Measurements from ENCODE around the gene RNF166. TPM values are rescaled to one million over a fixed set of nuclear protein-coding genes. Genes with fewer than 3 reads are reported as not detected.

The RNF166 gene
- total RNA-seq, 2 experiments from 2014 or later: 144 to 166 TPM

DNA sequence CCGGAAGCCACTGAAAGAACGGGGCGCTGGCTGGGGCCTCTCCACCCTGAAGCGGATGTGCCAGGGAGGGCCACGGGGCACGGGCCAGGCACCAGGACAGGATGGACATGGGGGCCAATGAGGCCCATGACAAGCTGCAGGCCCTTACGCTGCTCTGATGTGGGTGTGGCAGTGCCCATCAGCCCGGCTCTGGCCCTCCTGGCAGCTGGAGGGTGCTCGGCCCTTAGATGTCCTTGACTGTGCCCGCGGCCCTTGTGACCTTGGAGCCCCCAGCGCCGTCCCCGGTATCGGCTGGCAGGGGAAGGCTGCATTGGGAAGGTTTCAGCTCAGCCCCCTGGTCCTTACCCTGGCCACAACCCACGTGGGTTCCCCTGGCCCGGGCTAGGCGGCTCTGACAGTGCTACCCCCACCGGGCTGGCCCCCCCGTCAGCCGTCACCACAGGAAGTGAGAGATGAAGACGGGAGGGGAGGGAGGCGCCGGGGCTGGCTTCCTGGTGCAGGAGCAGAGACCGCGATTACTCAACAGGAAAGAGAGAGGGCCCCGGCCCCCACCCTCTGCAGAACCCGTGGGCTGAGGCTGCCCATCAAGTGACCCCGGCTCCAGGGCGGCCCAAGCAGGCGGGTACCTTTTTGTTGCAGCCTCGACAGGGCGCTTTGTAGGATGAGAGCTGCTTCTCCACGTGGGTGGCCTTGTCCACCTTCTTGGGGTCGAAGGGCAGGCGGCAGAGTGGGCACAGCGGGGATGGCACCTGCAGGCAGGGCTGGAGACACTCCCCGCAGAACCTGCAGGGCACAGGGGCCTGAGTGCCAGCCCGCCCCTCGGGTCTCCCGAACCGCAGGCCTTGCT is 5.3 kb downstream of the RNF166 start:
- ChIA-PET CTCF (interaction anchor here (0.8 to 4.2 kb wide), 8 partner anchors 9 to 111 kb away, joined by 3 to 28 read pairs (median 4); no protein-coding TSS in a partner anchor), POLR2A (interaction anchor here (0.9 to 5.9 kb wide), 13 partner anchors 8 to 140 kb away, joined by 3 to 38 read pairs (median 5); partner anchors contain the start of genes APRT, CYBA, MVD and SNAI3)
- peak overlapping the region; percentile 100 for H3K27ac Mint-ChIP-seq
- H3K4me1 Mint-ChIP-seq (ENCODE audit: low read depth): peaks cover 64% of the 10 kb centered on the region
- no peaks in the 10 kb centered on the region for H3K9me3 Mint-ChIP-seq (ENCODE audit: insufficient read depth)
- H3K27me3 Mint-ChIP-seq (ENCODE audit: low read depth): no peaks in the 10 kb centered on the region
- ATAC-seq (peak; percentile 71), DNase-seq (peak; percentile 98)
- peak overlapping the region; percentile 99 for H3K4me3 Mint-ChIP-seq
- H3K36me3 Mint-ChIP-seq (ENCODE audit: low read depth): peaks cover 60% of the 10 kb centered on the region

DNA sequence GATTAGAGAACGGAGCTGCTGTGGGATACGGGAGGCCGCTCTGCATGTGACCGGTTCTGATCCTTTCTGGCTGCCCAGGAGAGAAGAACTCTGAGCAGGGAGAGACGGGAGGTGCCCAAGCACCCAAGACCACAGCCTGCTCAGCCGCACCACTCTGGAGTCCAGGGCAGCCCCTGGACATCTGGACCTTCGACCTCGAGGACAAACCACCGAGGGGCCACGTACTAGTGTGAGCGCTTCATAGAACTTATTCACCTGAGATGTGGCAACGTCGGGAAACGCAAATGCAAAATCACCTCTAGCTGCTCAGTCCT is 5.9 kb downstream of the RNF166 start:
- peaks cover 62% of the 10 kb centered on the region for H3K4me1 Mint-ChIP-seq (ENCODE audit: low read depth)
- H3K9me3 Mint-ChIP-seq (ENCODE audit: insufficient read depth): no peaks in the 10 kb centered on the region
- ATAC-seq: no peak
- POLR2A ChIA-PET: interaction anchor here (0.9 to 5.9 kb wide), 7 partner anchors 8 to 112 kb away, joined by 3 to 38 read pairs (median 8); partner anchors contain the start of genes APRT, CYBA and SNAI3
- H3K36me3 Mint-ChIP-seq (ENCODE audit: low read depth): peaks cover 61% of the 10 kb centered on the region
- no peaks in the 10 kb centered on the region for H3K27me3 Mint-ChIP-seq (ENCODE audit: low read depth)
- DNase-seq: no peak
- CTCF ChIA-PET: interaction anchor here (0.8 to 4.2 kb wide), 7 partner anchors 8 to 112 kb away, joined by 3 to 28 read pairs (median 3); no protein-coding TSS in a partner anchor
- peak overlapping the region; percentile 99 for H3K4me3 Mint-ChIP-seq
- peak overlapping the region; percentile 100 for H3K27ac Mint-ChIP-seq

DNA sequence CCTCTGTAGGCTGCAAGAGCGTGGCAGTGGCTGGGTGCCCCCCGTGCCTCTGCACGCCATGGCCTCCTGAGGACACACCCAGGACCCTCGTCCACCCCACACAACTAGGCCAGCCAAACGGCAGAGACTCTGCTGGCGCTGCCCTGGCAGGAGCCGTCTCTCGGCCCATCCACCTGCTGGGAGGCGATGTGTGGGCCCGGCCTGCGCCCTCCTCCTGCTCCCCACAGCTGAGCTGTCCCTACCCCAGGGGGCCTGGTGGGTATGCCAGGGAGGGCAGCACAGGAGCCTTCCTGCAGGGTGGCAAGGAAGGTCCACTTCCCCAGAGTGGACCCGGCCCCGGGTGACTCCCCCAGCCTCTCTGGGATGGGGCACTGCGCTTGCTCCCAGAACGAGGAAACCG is 7.0 kb downstream of the RNF166 start:
- Mint-ChIP-seq H3K36me3 (ENCODE audit: low read depth) (peaks cover 61% of the 10 kb centered on the region), H3K9me3 (ENCODE audit: insufficient read depth) (no peaks in the 10 kb centered on the region), H3K4me3 (no peak overlapping the region), H3K4me1 (ENCODE audit: low read depth) (peaks cover 54% of the 10 kb centered on the region), H3K27me3 (ENCODE audit: low read depth) (no peaks in the 10 kb centered on the region), H3K27ac (no peak overlapping the region)
- POLR2A ChIA-PET: no interaction called here
- CTCF ChIA-PET: interaction anchor here (1.3 kb wide), 1 partner anchor 70 kb away, joined by 3 read pairs; no protein-coding TSS in a partner anchor
- no peak for DNase-seq
- no peak for ATAC-seq

DNA sequence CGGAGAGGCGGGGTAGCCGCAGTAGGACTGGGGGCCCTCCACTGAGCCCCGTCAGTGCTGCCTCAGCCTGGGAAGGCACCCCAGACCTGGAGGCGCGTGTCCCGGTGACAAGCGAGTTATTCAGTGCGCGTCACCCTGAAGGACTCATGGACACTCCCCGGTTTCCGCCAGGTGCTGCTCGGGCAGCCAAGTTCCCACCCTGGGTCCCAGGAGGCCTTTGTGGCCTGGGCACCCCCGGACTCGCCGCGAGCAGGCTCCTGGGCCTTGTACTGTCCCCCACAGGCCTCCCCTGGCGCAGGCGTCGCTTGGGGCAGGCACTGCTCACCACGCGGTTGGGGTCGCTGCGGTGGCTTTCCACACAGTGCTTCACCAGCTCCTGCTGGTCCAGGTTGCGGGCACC is 7.6 kb downstream of the RNF166 start:
- Mint-ChIP-seq H3K27ac (peak overlapping the region; percentile 68), H3K27me3 (ENCODE audit: low read depth) (no peaks in the 10 kb centered on the region), H3K4me3 (no peak overlapping the region), H3K36me3 (ENCODE audit: low read depth) (peaks cover 56% of the 10 kb centered on the region), H3K4me1 (ENCODE audit: low read depth) (peaks cover 52% of the 10 kb centered on the region), H3K9me3 (ENCODE audit: insufficient read depth) (no peaks in the 10 kb centered on the region)
- DNase-seq (no peak), ATAC-seq (no peak)
- CTCF ChIA-PET: interaction anchor here (0.8 to 1.3 kb wide), 3 partner anchors 14 to 79 kb away, joined by 3 to 4 read pairs (median 3); no protein-coding TSS in a partner anchor
- POLR2A ChIA-PET: no interaction called here

DNA sequence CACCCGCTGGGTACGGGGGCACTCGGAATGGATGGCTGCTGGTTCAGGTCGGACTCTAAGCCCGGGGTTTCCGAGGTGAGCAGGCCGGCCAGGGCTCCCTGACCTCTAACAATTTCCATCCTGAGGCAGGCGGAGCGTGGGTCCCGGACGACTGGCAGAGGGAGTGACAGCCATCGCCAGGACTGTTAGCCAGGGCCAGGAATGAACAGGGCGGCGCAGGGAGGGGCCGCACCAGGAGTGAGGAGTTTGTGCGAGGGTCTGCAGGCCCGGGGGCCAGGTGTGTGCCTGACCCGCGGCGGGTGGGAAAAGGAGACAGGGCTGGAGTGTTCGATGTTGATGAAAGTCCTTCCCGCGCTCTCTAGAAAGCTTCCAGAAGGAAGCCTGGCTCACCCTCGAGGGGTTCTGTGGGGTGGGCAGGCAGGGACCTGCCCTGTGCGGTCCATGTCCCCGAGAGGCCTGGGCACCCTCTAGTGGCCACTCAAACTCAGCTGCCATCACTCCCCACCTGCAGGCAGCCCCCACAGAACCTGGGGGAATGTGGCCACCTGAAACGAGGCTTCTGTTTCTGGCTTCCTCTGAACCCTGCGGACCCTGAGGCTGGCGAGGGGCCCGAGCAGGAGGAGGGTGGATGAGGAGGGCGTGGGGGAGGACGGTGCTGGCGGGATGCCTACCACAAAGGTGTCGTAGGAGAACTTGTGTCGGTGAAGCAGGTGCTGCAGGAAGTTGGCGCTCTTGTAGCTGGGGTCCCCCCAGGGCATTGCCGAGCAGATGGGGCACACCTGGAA is 8.2 kb downstream of the RNF166 start:
- no peak overlapping the region for H3K4me3 Mint-ChIP-seq
- H3K36me3 Mint-ChIP-seq (ENCODE audit: low read depth): peaks cover 51% of the 10 kb centered on the region
- CTCF ChIA-PET: interaction anchor here (0.8 to 1.3 kb wide), 3 partner anchors 13 to 78 kb away, joined by 3 to 4 read pairs (median 3); no protein-coding TSS in a partner anchor
- H3K9me3 Mint-ChIP-seq (ENCODE audit: insufficient read depth): no peaks in the 10 kb centered on the region
- ATAC-seq (no peak), DNase-seq (peak; percentile 49)
- peaks cover 53% of the 10 kb centered on the region for H3K4me1 Mint-ChIP-seq (ENCODE audit: low read depth)
- POLR2A ChIA-PET: no interaction called here
- no peaks in the 10 kb centered on the region for H3K27me3 Mint-ChIP-seq (ENCODE audit: low read depth)
- H3K27ac Mint-ChIP-seq: peak overlapping the region; percentile 68

DNA sequence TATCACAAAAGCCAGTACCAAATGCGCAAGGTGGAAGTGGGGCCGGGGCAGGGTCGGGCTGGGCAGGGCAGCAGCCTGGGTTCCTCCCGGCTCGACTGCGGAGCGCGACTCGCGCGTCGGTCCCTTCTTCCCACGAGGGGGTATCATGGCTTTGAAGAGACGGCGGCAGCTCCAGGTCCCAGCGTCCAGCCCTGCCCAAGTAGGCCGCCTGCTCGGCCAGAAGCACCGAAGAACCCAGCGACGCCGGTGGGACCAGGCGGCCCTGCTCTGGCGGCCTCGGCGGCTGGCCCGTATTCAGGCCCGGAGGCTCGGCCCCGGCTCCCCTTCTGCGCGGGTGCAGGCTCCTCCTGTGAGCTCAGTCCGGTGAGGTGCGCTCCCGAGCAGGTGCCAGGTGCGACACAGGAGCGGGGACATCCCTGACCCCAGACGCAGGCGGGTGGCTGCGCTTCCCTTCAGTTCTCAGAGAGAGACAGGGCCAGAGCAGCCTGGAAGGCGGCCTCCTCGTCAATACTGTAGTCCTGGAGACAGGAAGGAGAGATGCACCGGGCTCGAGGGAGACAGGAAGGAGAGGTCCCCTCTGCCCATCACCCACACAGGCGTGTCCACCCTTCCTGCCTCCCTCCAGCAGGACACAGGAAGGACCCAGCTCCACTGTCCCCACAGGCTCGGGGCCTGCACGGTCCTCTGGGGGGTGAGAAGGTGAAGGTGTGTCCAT is 8.9 kb downstream of the RNF166 start:
- H3K27me3 Mint-ChIP-seq (ENCODE audit: low read depth): no peaks in the 10 kb centered on the region
- peaks cover 55% of the 10 kb centered on the region for H3K4me1 Mint-ChIP-seq (ENCODE audit: low read depth)
- peaks cover 44% of the 10 kb centered on the region for H3K36me3 Mint-ChIP-seq (ENCODE audit: low read depth)
- H3K4me3 Mint-ChIP-seq: no peak overlapping the region
- ChIA-PET CTCF (interaction anchor here (1.2 kb wide), 1 partner anchor 12 kb away, joined by 4 read pairs; no protein-coding TSS in a partner anchor), POLR2A (no interaction called here)
- no peak for DNase-seq
- H3K9me3 Mint-ChIP-seq (ENCODE audit: insufficient read depth): no peaks in the 10 kb centered on the region
- H3K27ac Mint-ChIP-seq: peak overlapping the region; percentile 68
- ATAC-seq: no peak

DNA sequence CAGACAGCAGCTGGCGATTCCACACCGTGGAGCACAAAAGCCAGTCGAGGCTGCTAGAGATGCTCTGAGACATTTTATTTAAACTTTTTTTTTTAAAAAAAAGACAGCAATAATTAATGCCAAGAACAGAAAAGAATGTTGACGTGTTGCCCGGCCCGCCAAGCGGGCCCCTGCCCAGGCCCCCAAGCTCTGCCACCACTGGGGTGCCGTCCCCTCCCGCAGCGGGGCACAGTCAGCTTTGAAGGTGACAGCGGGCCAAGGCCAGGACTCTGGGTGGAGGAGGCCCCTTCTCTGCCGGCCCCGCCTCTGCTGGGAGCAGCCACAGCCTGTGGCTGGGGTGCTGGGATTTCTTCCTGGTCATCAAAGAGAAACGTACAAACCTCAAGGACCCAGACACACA is 9.8 kb downstream of the RNF166 start:
- ATAC-seq (no peak), DNase-seq (no peak)
- POLR2A ChIA-PET: no interaction called here
- Mint-ChIP-seq H3K4me1 (ENCODE audit: low read depth) (peaks cover 60% of the 10 kb centered on the region), H3K9me3 (ENCODE audit: insufficient read depth) (no peaks in the 10 kb centered on the region), H3K27ac (peak overlapping the region; percentile 49), H3K27me3 (ENCODE audit: low read depth) (no peaks in the 10 kb centered on the region), H3K36me3 (ENCODE audit: low read depth) (peaks cover 37% of the 10 kb centered on the region), H3K4me3 (no peak overlapping the region)
- CTCF ChIA-PET: no interaction called here

DNA sequence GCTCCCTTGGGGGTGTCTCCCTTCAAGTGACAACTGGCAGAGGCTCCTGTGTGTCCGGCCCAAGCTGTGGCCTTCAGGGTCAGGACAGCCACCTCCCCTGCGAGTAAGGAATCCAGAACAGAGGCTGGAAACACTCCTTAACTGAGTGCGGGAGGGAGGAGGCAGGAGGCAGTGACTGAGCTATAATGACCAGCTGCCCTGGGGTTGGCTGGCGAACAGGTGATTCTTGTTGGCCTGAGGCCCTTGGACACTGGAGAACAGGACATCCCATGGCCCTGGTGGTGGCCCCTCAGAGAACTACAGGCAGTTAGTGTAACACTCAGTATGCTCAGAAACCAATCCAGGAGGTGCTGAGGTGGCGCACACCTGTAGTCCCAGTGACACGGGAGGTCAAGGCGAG is 10.5 kb downstream of the RNF166 start:
- H3K27ac Mint-ChIP-seq: peak overlapping the region; percentile 61
- H3K27me3 Mint-ChIP-seq (ENCODE audit: low read depth): no peaks in the 10 kb centered on the region
- no peaks in the 10 kb centered on the region for H3K9me3 Mint-ChIP-seq (ENCODE audit: insufficient read depth)
- H3K36me3 Mint-ChIP-seq (ENCODE audit: low read depth): peaks cover 32% of the 10 kb centered on the region
- no peak overlapping the region for H3K4me3 Mint-ChIP-seq
- peaks cover 64% of the 10 kb centered on the region for H3K4me1 Mint-ChIP-seq (ENCODE audit: low read depth)
- no peak for DNase-seq
- no peak for ATAC-seq
- ChIA-PET CTCF (no interaction called here), POLR2A (no interaction called here)

DNA sequence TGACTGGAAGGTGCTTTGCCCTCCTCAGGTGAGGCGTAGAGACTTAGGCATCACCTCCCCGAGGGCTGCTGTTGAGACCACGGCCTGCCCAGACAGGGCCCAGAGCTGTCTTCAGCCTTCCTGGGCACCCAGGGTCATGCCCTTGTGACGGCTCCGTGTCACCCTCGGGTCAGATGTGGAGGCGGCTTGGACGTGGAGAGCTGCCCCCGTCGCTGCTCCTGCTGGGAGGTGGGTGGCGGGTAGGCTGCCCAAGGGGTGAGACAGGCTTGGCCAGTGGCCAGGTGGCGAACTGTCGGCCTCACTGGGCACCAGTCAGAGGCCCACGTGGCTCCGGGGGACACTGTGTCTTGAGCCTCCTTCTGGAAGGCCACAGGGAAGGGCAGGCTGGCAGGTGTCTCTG is 11.0 kb downstream of the RNF166 start:
- ATAC-seq (no peak), DNase-seq (no peak)
- Mint-ChIP-seq H3K9me3 (ENCODE audit: insufficient read depth) (no peaks in the 10 kb centered on the region), H3K27me3 (ENCODE audit: low read depth) (no peaks in the 10 kb centered on the region), H3K4me1 (ENCODE audit: low read depth) (peaks cover 64% of the 10 kb centered on the region), H3K36me3 (ENCODE audit: low read depth) (peaks cover 27% of the 10 kb centered on the region), H3K4me3 (no peak overlapping the region), H3K27ac (peak overlapping the region; percentile 61)
- POLR2A ChIA-PET: no interaction called here
- CTCF ChIA-PET: interaction anchor here (0.6 kb wide), 1 partner anchor 13 kb away, joined by 3 read pairs; no protein-coding TSS in a partner anchor

DNA sequence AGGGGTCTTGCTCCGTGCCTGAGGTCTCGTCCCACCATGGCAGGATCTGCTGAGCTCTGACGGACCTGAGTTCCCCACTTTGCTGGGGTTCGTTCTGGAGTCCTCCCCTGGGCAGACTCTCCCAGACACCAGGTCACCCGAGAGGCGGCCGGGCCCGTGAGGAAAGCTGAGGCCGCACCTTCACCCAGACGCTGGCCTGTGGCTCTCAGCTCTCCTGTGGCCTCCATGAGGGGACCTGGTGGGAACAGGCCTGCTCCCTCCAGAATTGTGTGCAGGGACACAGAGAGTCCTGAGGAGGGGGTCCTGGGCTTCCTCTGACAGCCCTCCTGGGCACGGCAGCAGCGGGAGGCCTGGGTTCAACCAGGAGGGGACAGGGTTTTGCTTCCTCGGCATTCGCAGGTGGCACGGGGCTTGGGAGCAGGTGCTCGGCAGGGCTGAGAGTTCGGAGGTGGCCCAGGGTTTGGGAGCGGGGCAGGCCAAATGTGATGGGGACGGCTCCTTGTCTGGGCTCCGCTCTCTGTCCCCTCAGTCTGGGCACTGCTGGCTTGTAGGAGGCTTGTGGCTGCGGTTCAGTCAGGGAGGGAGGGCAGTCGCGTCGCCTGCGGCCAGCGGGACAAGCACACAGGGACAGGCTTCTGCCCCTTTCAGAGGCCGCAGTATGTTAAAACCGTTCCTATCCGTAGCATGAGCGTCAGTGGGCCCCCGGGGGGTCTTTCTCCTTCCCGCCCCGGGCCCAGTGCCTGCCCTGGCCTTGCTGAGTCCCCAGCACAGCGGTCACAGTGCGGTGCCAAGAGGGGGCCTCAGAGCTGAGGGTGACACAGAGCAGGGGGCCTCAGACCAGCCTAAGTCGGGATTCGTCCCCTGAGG is 11.8 kb downstream of the RNF166 start:
- ChIA-PET POLR2A (no interaction called here), CTCF (interaction anchor here (0.6 kb wide), 1 partner anchor 13 kb away, joined by 3 read pairs; no protein-coding TSS in a partner anchor)
- no peaks in the 10 kb centered on the region for H3K27me3 Mint-ChIP-seq (ENCODE audit: low read depth)
- DNase-seq (no peak), ATAC-seq (no peak)
- H3K4me1 Mint-ChIP-seq (ENCODE audit: low read depth): peaks cover 62% of the 10 kb centered on the region
- no peaks in the 10 kb centered on the region for H3K9me3 Mint-ChIP-seq (ENCODE audit: insufficient read depth)
- peaks cover 20% of the 10 kb centered on the region for H3K36me3 Mint-ChIP-seq (ENCODE audit: low read depth)
- no peak overlapping the region for H3K4me3 Mint-ChIP-seq
- peak overlapping the region; percentile 47 for H3K27ac Mint-ChIP-seq
